AG04450 (cell line): Measurements from ENCODE around the gene ICAM5. TPM values are rescaled to one million over a fixed set of nuclear protein-coding genes. Genes with fewer than 3 reads are reported as not detected.

Experiments
- CTCF ChIA-PET: fragments of 300-600, 350-600 bp; formaldehyde crosslinking; extraction: SDS; loops from one replicate; lab custom pipeline; 2022; ENCODE audit warnings: antibody characterized with exemption, inconsistent platforms; lab: Charles Lee
- POLR2A ChIA-PET: fragments of 350-600 bp; formaldehyde crosslinking; extraction: SDS; loops from one replicate; lab custom pipeline; 2021; ENCODE audit warnings: antibody characterized with exemption, inconsistent platforms; lab: Yijun Ruan, JAX
- DNase-seq: peaks from one replicate; pipeline ENCODE4 v3.0.0-alpha.2; 2011; ENCODE audit warnings: low read depth, low spot score
- H3K27ac ChIP-seq: one replicate; pipeline ENCODE4 v1.5.1; 2012; ENCODE audit warnings: low read depth, low read length, control low read depth
- H3K27me3 ChIP-seq: one replicate; pipeline ENCODE4 v1.6.0; 2012; ENCODE audit warnings: low read length; ENCODE audit not compliant: control insufficient read depth, insufficient read depth
- H3K4me3 ChIP-seq: 2 replicates; pipeline ENCODE4 v1.5.1; 2011; ENCODE audit warnings: mild to moderate bottlenecking, low read depth, low read length, control low read depth
- H3K9me3 ChIP-seq: 2 replicates; pipeline ENCODE4 v1.5.1; 2012; ENCODE audit warnings: low read length; ENCODE audit not compliant: control insufficient read depth, insufficient read depth
- CTCF ChIP-seq: IDR thresholded peaks from 2 replicates; pipeline ENCODE4 v1.5.1; 2011; ENCODE audit warnings: low read depth, low read length, control low read depth, inconsistent platforms
- polyA plus RNA-seq: library from polyadenylated mRNA; depleted of rRNA; stranded (reverse); fragments of >200 nt; gene quantifications from 2 replicates; pipeline ENCODE4 v1.2.3, GENCODE V29; 2011

ICAM5 gene
- polyA plus RNA-seq, 1 experiment: 3.8 TPM

GRCh38 chr19:10286803-10287737, 2.7 kb upstream of the ICAM5 start, which contains the start of gene ICAM4:
Gene ICAM4 (plus strand): TSS chr19:10286955. CDS start chr19:10287013, 58 bp downstream.
- H3K9me3 ChIP-seq: no peaks in the 10 kb centered on the region; the same call in 1 of the 2 replicates
- no peak for TF ChIP-seq CTCF
- no peak for DNase-seq
- no peaks in the 10 kb centered on the region for H3K27me3 ChIP-seq
- ChIA-PET POLR2A (interaction anchor here (0.7 to 1.4 kb wide), 5 partner anchors 10 to 47 kb away, joined by 3 to 12 read pairs (median 5); partner anchors contain the start of genes ICAM1 and RAVER1), CTCF (interaction anchor here (0.7 to 2.1 kb wide), 4 partner anchors 18 to 161 kb away, joined by 3 to 8 read pairs (median 4); no protein-coding TSS in a partner anchor)
- H3K4me3 ChIP-seq: peak within 1 kb of the TSS; percentile 7; the same call in 1 of the 2 replicates
- peak within 1 kb of the TSS; percentile 21 for H3K27ac ChIP-seq

DNA sequence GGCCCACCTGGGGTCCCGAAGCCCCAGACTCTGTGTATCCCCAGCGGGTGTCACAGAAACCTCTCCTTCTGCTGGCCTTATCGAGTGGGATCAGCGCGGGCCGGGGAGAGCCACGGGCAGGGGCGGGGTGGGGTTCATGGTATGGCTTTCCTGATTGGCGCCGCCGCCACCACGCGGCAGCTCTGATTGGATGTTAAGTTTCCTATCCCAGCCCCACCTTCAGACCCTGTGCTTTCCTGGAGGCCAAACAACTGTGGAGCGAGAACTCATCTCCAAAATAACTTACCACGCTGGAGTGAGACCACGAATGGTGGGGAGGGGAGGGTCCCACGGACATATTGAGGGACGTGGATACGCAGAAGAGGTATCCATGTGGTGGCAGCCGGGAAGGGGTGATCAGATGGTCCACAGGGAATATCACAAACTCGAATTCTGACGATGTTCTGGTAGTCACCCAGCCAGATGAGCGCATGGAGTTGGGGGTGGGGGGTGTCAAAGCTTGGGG, 1.0 kb upstream of the ICAM5 start:
- Histone ChIP-seq H3K4me3 (peak overlapping the region; percentile 63), H3K27ac (peak overlapping the region; percentile 31), H3K27me3 (no peaks in the 10 kb centered on the region), H3K9me3 (peaks cover 16% of the 10 kb centered on the region)
- ChIA-PET CTCF (interaction anchor here (0.6 to 1.8 kb wide), 4 partner anchors 17 to 666 kb away, joined by 3 to 4 read pairs (median 3); no protein-coding TSS in a partner anchor), POLR2A (interaction anchor here (0.5 to 4.1 kb wide), 6 partner anchors 8 to 45 kb away, joined by 3 to 25 read pairs (median 5); partner anchors contain the start of genes ICAM1 and RAVER1)
- DNase-seq: no peak
- TF ChIP-seq CTCF: no peak

GRCh38 chr19:10289167-10289835, 451 bp upstream of the ICAM5 start:
- TF ChIP-seq CTCF: no peak
- CTCF ChIA-PET: interaction anchor here (0.6 to 1.8 kb wide), 5 partner anchors 12 to 665 kb away, joined by 3 to 4 read pairs (median 3); no protein-coding TSS in a partner anchor
- DNase-seq: no peak
- H3K27me3 ChIP-seq: no peaks in the 10 kb centered on the region
- peak overlapping the region; percentile 31 for H3K27ac ChIP-seq
- POLR2A ChIA-PET: interaction anchor here (0.5 to 4.1 kb wide), 9 partner anchors 9 to 863 kb away, joined by 3 to 25 read pairs (median 5); partner anchors contain the start of genes ICAM1 and RAVER1
- H3K4me3 ChIP-seq: peak overlapping the region; percentile 63
- peaks cover 21% of the 10 kb centered on the region for H3K9me3 ChIP-seq

- Histone ChIP-seq H3K4me3 (peak overlapping the region; percentile 63), H3K9me3 (peaks cover 23% of the 10 kb centered on the region), H3K27ac (no peak overlapping the region), H3K27me3 (peaks cover 8% of the 10 kb centered on the region)
- TF ChIP-seq CTCF: no peak
- ChIA-PET POLR2A (interaction anchor here (1.0 to 4.1 kb wide), 4 partner anchors 10 to 43 kb away, joined by 3 to 25 read pairs (median 11); partner anchors contain the start of genes ICAM1 and RAVER1), CTCF (interaction anchor here (1.5 kb wide), 1 partner anchor 100 kb away, joined by 3 read pairs; no protein-coding TSS in a partner anchor)
- no peak for DNase-seq
These were observed 664 bp downstream of the ICAM5 start for GRCh38 chr19:10290357-10290875.
